ENCODE measurements around the gene GJA1. TPM values are rescaled to one million over a fixed set of nuclear protein-coding genes. Genes with fewer than 3 reads are reported as not detected.

The GJA1 gene
- total and polyA plus RNA-seq, 2 of the 13 experiments (the other 11 are each of a cell fraction or from before 2014, with no cell fraction given), result not detected

DNA sequence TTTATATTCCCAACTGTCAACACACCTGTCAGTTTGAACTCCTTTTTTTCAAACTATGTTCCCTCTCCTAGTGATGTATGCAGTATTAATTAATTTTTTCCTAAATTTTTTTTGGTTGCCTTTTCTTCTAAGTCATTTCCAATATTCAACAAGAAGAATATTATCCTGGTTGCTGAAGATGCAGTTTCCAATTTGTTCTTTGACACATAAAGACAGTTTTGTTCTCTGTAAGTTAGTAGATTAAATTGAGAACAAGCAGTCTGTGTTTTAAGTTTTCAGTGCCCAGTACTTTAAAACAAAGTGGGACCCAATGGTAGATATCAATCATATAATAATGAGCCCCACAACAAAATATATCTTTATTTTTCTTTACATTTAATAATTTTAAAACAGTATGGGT lies 47.3 kb downstream of the GJA1 start:
- ChIA-PET POLR2A (no interaction called here), CTCF (ENCODE audit: low intra/inter-chr PET ratio, low total read pairs) (no interaction called here)
- FAIRE-seq (no peak), ATAC-seq (no peak), DNase-seq (ENCODE audit: low spot score) (no peak)
- Histone ChIP-seq H3K4me3 (replicated peaks in 1 of 3; ENCODE audit: insufficient read depth in 1 of 3, low read depth in 2 of 3, low read length in 3 of 3) (no peak overlapping the region), H3K4me1 (ENCODE audit: insufficient read depth, low read length) (no peaks in the 10 kb centered on the region), H4K20me1 (ENCODE audit: insufficient read depth, low read length) (no peaks in the 10 kb centered on the region), H2AFZ (ENCODE audit: low read length) (no peak overlapping the region), H3K9me3 (ENCODE audit: low read length) (no peaks in the 10 kb centered on the region), H3K4me2 (ENCODE audit: low read depth, low read length) (no peak overlapping the region), H3K27ac (ENCODE audit: extremely low read length, insufficient read depth, low read length) (no peak overlapping the region), H3K36me3 (replicated peaks in 1 of 2; ENCODE audit: control insufficient read depth in 1 of 2, insufficient read depth in 2 of 2, low read length in 2 of 2) (no peaks in the 10 kb centered on the region), H3K9ac (ENCODE audit: insufficient read depth, low read depth, low read length) (no peak overlapping the region), H3K79me2 (ENCODE audit: insufficient read depth, low read length) (no peaks in the 10 kb centered on the region), H3K27me3 (ENCODE audit: control insufficient read depth in 1 of 2, insufficient read depth in 2 of 2, low read length in 2 of 2) (no peaks in the 10 kb centered on the region; a peak in 1 of 5 replicates)
- BruUV-seq (replicated peaks), result no TSS peak
- TF ChIP-seq ZBTB34 (CRISPR knock-in tag; IDR thresholded peaks at IDR 0.05), result no peak
- TF ChIP-seq KLF12 (CRISPR knock-in tag; IDR thresholded peaks at IDR 0.05; ENCODE audit: borderline replicate concordance), result no peak
- no peak for TF ChIP-seq ZFP36L1 (CRISPR knock-in tag; IDR thresholded peaks at IDR 0.05)
- TF ChIP-seq RORA (CRISPR knock-in tag; IDR thresholded peaks at IDR 0.05), result no peak
- no peak for TF ChIP-seq ATF6 (CRISPR knock-in tag; conservative IDR thresholded peaks at IDR 0.05)
- no peak for TF ChIP-seq NKX3-1 (CRISPR knock-in tag; IDR thresholded peaks at IDR 0.05)
- TF ChIP-seq ZNF382 (CRISPR knock-in tag; IDR thresholded peaks at IDR 0.05; ENCODE audit: borderline replicate concordance), result no peak
- no peak for TF ChIP-seq ZNF264 (CRISPR knock-in tag; IDR thresholded peaks at IDR 0.05)
- no peak for TF ChIP-seq KDM2A (CRISPR knock-in tag; IDR thresholded peaks at IDR 0.05; ENCODE audit: borderline replicate concordance, low read depth)
- no peak for TF ChIP-seq MIER2 (CRISPR knock-in tag; IDR thresholded peaks at IDR 0.05)
- TF ChIP-seq KAT8 (CRISPR knock-in tag; IDR thresholded peaks at IDR 0.05), result no peak
- no peak for TF ChIP-seq SIN3B (IDR thresholded peaks at IDR 0.05; ENCODE audit: low read length)
- TF ChIP-seq U2AF2 (IDR thresholded peaks at IDR 0.05; ENCODE audit: low read depth, low read length), result no peak
- intact Hi-C loops (cut with micrococcal nuclease; ENCODE audit: unreplicated experiment), result no loop called here
- in situ Hi-C loops (cut with HindIII; ENCODE audit: extremely low pct_ligation_motif_present, low pct_unique_long_range_greater_than_20kb), result no loop called here
